ENCODE results near the gene TMEM132C.

DNA sequence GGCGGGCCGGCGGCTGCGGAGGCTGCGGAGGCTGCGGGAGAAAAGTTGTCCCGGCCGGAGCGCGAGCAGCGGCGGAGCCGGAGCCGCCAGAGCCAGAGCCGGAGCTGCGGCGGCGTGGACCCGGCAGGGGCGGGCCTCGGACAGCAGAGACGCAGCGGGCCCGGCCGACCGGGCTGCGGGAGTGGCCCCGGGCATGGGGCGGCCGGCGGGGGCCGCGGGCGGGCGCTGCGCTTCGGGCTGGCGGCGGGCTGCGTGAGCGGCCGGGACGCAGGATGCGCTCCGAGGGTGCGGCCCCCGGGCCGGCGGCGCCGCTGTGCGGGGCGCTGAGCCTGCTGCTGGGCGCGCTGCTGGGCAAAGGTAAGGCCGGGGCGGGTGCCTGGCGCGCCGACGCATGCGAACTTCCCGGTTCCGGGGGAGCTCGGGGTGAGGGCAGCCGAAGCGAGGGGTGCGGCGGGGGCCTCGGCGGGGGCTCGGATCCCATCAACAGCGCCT, at the start of gene TMEM132C:
- TF ChIP-seq CTCF (IDR thresholded peaks at IDR 0.05) = no peak
- TF ChIP-seq EZH2 (IDR thresholded peaks at IDR 0.05; ENCODE audit: borderline replicate concordance, insufficient read depth, low read depth, low read length, poor library complexity, severe bottlenecking) = no peak

Data from B cell (primary cell).